Inferior parietal cortex (tissue), 1 donor: ENCODE data around the gene CNN3.
A peak's percentile ranks its signal among the peaks of the same experiment; 100 is the strongest.

Experiments used
- DNase-seq: peaks from one replicate; pipeline ENCODE4 v3.0.0-alpha.2; 2016; ENCODE audit errors: extremely low spot score

The CNN3 gene

DNA sequence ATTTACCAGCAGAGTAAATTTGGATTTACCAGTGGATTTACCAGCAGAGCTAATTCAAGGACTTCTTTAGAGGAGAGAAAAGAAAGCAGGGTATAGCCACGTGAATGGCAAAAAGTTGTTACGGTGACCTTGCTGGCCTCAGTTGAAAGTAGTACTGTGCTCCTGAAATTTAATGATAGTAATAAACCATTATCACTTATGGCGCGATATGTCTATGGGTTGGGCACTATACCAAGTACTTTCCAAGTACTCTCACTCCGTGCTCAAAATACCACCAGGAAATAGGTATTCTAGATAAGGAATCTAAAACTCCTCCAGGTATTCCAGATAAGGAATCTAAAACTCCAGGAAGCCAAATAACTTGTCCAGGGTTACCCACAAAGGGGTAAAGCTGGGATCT lies 70.9 kb downstream of the CNN3 start:
- no peak for DNase-seq

GRCh38 chr1:94855307-94855700 lies 71.6 kb downstream of the CNN3 start:
- no peak for DNase-seq

GRCh38 chr1:94854458-94855306 lies 72.2 kb downstream of the CNN3 start:
- DNase-seq: peak; percentile 89

DNA sequence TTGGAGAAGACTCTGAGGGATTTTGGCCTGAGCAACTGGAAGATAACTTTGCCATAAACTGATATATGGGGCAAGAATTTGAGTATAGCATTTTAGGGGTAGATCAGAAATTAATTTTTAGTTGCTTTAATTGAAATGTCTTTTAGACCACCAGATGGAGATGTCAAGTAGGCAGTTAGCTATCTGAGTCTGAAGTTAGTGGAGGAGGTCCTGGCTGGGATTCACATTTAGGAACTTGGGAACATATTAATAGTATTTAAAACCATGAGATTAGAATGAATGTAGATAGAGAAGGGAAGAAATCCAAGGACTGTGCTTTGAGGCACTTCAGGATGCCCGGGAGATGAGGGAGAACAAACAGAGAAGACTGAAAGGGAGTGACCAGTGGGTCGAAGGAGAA lies 74.1 kb downstream of the CNN3 start:
- no peak for DNase-seq

DNA sequence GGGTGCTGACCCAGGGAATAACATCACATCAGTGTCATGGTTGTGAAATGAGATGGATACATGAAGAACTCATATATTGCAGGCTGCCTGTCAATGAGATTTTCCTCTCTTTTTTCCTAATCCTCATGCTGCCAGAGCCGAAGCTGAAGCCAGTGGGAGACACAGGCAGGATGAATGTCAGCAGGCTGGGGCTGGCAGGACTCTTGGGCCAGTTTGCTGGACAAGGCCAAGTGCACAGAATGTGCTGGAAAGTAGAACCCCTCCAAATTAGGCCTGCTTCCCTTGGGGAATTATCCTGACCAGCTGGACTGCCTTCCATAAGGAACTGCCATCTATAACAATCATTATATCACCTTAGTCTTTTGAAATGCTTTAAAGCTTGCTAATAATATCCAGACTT lies 75.3 kb downstream of the CNN3 start:
- no peak for DNase-seq
